ENCODE measurements around the gene ST8SIA1. TPM values are rescaled to one million over a fixed set of nuclear protein-coding genes. Genes with fewer than 3 reads are reported as not detected.

ST8SIA1 gene
- total RNA-seq, 1 donor from 2014 or later: 2.1 TPM

GRCh38 chr12:22310709-22311108 is 23.8 kb downstream of the ST8SIA1 start:
- intact Hi-C loops (cut with micrococcal nuclease): no loop called here
- no peak for DNase-seq
- no peak for TF ChIP-seq CTCF (IDR thresholded peaks at IDR 0.05; ENCODE audit: borderline replicate concordance)
- Histone ChIP-seq H3K27me3 (ENCODE audit: low read depth) (peaks cover 3% of the 10 kb centered on the region), H3K27ac (replicated peaks) (peak overlapping the region; percentile 64), H3K4me1 (no peaks in the 10 kb centered on the region), H3K4me3 (no peak overlapping the region), H3K9me3 (replicated peaks) (no peaks in the 10 kb centered on the region), H3K36me3 (no peaks in the 10 kb centered on the region)

GRCh38 chr12:22310275-22310674 is 24.2 kb downstream of the ST8SIA1 start:
- no peak for DNase-seq
- H3K4me1 ChIP-seq: no peaks in the 10 kb centered on the region
- TF ChIP-seq CTCF (IDR thresholded peaks at IDR 0.05; ENCODE audit: borderline replicate concordance): no peak
- H3K9me3 ChIP-seq (replicated peaks): no peaks in the 10 kb centered on the region
- intact Hi-C loops (cut with micrococcal nuclease): no loop called here
- H3K27ac ChIP-seq (replicated peaks): peak overlapping the region; percentile 64
- no peaks in the 10 kb centered on the region for H3K36me3 ChIP-seq
- H3K4me3 ChIP-seq: no peak overlapping the region
- H3K27me3 ChIP-seq (ENCODE audit: low read depth): peaks cover 6% of the 10 kb centered on the region

- no peaks in the 10 kb centered on the region for H3K4me1 ChIP-seq
- no peak overlapping the region for H3K27ac ChIP-seq (replicated peaks)
- peaks cover 6% of the 10 kb centered on the region for H3K27me3 ChIP-seq (ENCODE audit: low read depth)
- no peak overlapping the region for H3K4me3 ChIP-seq
- TF ChIP-seq CTCF (IDR thresholded peaks at IDR 0.05; ENCODE audit: borderline replicate concordance): no peak
- DNase-seq: no peak
- no peaks in the 10 kb centered on the region for H3K9me3 ChIP-seq (replicated peaks)
- intact Hi-C loops (cut with micrococcal nuclease): no loop called here
- no peaks in the 10 kb centered on the region for H3K36me3 ChIP-seq
These were observed 26.7 kb downstream of the ST8SIA1 start for GRCh38 chr12:22307811-22308210.

DNA sequence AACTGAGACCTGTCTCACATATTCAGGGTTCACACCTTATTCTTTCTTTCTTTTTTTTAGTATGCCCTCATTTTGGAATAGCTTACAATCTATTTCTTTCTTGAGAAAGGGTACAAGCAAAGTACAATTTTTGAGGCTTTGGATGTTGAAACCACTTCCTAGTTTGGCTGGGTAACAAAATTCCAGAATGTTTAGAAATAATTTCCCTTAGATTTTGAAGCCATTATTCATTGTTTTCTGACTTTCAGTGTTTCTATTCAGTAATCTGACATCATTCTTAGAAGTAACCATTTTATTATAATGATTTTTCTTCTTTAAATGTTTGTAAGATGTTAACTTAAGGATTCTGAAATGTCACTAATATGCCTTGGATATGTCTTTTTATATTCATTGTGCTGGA is 28.2 kb downstream of the ST8SIA1 start:
- no peaks in the 10 kb centered on the region for H3K36me3 ChIP-seq
- H3K27ac ChIP-seq (replicated peaks): no peak overlapping the region
- DNase-seq: no peak
- no peak for TF ChIP-seq CTCF (IDR thresholded peaks at IDR 0.05; ENCODE audit: borderline replicate concordance)
- no peaks in the 10 kb centered on the region for H3K4me1 ChIP-seq
- H3K9me3 ChIP-seq (replicated peaks): peaks cover 8% of the 10 kb centered on the region
- intact Hi-C loops (cut with micrococcal nuclease): no loop called here
- no peak overlapping the region for H3K4me3 ChIP-seq
- H3K27me3 ChIP-seq (ENCODE audit: low read depth): peaks cover 6% of the 10 kb centered on the region

- peaks cover 6% of the 10 kb centered on the region for H3K27me3 ChIP-seq (ENCODE audit: low read depth)
- no peak for DNase-seq
- no peaks in the 10 kb centered on the region for H3K36me3 ChIP-seq
- H3K27ac ChIP-seq (replicated peaks): no peak overlapping the region
- no peaks in the 10 kb centered on the region for H3K4me1 ChIP-seq
- intact Hi-C loops (cut with micrococcal nuclease): no loop called here
- TF ChIP-seq CTCF (IDR thresholded peaks at IDR 0.05; ENCODE audit: borderline replicate concordance): no peak
- peaks cover 28% of the 10 kb centered on the region for H3K9me3 ChIP-seq (replicated peaks)
- H3K4me3 ChIP-seq: no peak overlapping the region
These were observed 30.2 kb downstream of the ST8SIA1 start for GRCh38 chr12:22304341-22304740.
